ENCODE results near the gene LRP8.

Gene LRP8

DNA sequence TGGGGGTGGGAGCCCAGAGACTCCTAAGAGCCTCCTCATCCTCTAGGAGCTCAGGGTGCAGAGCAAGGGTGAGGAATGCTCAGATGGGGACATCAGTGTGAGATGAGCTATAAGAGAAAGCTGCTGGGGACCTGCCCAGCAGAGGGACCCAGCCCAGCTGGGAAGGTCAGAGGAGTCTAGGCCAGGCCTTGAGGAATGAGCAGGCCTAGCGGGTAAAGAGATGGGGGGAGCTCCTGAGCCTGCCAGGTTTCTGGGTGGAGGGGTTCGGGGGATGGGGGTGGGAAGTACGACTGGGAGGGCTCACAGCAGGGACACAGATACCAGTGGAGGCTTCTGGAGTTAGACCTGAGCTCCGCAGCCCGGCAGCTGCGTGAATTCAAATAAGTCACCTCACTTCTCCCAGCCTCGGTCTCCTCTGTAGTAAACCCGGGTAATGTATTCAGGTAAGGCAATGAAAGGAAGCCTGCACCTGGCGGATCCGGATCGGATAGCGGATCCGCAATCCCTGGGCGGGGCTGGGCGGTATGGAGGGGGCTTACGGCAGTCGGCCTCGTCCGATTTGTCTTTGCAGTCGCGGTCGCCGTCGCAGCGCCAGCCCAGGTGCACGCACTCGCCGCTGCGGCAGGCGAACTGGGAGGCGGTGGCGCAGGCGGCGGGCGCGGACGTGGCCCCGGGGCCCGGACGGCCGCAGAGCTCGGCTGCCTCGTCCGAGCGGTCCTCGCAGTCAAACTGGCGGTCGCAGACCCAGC, 51.5 kb downstream of the LRP8 start:
- TF ChIP-seq, protein P1, sequence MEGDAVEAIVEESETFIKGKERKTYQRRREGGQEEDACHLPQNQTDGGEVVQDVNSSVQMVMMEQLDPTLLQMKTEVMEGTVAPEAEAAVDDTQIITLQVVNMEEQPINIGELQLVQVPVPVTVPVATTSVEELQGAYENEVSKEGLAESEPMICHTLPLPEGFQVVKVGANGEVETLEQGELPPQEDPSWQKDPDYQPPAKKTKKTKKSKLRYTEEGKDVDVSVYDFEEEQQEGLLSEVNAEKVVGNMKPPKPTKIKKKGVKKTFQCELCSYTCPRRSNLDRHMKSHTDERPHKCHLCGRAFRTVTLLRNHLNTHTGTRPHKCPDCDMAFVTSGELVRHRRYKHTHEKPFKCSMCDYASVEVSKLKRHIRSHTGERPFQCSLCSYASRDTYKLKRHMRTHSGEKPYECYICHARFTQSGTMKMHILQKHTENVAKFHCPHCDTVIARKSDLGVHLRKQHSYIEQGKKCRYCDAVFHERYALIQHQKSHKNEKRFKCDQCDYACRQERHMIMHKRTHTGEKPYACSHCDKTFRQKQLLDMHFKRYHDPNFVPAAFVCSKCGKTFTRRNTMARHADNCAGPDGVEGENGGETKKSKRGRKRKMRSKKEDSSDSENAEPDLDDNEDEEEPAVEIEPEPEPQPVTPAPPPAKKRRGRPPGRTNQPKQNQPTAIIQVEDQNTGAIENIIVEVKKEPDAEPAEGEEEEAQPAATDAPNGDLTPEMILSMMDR (conservative IDR thresholded peaks at IDR 0.05; ENCODE audit: low read length): no peak
- DNase-seq (ENCODE audit: low read depth): no peak
- no peak overlapping the region for H3K4me3 ChIP-seq (ENCODE audit: low read length)

- H3K4me3 ChIP-seq (ENCODE audit: low read length): no peak overlapping the region
- no peak for DNase-seq (ENCODE audit: low read depth)
- TF ChIP-seq, protein P1 (conservative IDR thresholded peaks at IDR 0.05; ENCODE audit: low read length): no peak
These were observed 52.3 kb downstream of the LRP8 start for GRCh38 chr1:53275566-53275965.

DNA sequence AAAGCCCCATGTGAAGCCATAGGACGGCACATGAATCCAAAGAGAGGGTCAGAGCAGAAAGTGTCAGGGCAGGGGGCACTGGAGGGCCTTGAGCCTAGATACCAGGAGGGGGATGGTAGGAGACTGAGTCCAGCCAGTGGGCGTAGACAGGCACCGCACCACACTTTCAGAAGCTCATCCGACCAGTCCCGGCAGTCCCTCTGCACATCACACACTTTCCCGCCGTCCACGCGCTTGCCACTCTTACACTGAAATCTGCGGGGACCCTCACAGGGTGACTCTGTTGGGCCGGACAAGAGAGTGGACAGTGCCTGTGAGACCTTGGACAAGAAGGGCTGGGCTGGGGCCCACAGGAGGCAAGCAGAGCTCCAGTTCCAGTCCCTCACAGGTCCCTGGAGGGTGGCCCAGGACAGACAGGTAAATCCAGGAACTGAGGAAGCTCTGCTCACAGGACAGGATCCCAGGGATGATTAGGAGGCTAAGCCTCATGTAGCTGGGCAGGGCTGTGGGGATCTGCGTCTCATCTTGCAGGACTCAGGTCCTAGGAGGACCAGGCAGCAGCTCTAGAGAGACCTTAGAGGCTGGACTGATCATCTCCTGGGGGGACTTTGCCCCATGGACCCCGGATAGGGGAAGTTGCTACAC, 53.2 kb downstream of the LRP8 start:
- no peak for DNase-seq (ENCODE audit: low read depth)
- H3K4me3 ChIP-seq (ENCODE audit: low read length): no peak overlapping the region
- TF ChIP-seq, protein P1 (conservative IDR thresholded peaks at IDR 0.05; ENCODE audit: low read length): no peak

DNA sequence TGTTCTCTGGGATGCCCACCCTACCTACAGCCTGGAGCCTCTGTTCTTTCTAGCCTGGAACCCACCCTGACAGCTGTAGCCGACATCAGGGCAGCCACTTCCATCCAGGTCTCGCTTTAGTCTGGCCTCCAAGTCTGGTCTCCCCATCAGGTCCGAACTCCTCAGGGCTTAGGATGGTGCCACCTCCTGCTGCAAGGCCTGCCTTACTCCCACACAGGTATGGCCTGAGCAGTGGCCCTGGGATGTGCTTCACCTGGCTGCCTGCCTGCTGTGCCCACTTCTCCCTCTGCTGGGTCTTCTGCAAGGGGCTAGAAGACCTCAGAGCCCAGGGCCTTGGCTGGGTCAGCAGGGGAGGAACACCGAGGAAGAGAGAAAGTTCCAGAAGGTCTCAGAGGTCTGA, 53.8 kb downstream of the LRP8 start:
- H3K4me3 ChIP-seq (ENCODE audit: low read length): no peak overlapping the region
- TF ChIP-seq, protein P1 (conservative IDR thresholded peaks at IDR 0.05; ENCODE audit: low read length): no peak
- no peak for DNase-seq (ENCODE audit: low read depth)

GRCh38 chr1:53273526-53273925, 54.3 kb downstream of the LRP8 start:
- no peak overlapping the region for H3K4me3 ChIP-seq (ENCODE audit: low read length)
- no peak for DNase-seq (ENCODE audit: low read depth)
- TF ChIP-seq, protein P1 (conservative IDR thresholded peaks at IDR 0.05; ENCODE audit: low read length): no peak

DNA sequence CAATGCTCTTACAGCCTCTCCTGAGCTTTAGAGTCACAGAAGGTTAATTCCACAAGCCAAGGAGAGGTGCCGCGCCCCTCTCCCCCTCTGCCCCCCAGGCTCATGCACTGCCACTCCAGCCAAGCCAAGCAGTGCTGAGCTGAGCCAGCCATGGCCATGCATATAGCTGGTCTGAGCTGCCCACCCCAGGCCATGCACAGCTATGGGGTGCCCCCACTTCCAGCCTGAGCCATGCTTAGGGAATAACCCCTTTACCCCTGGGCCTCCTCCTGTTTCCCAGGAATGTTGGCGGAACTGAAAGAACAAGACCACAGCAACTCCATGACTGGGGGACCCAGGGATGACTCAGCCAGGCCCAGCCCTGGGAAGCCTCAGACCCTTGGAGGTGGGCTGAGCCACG, 55.5 kb downstream of the LRP8 start:
- no peak overlapping the region for H3K4me3 ChIP-seq (ENCODE audit: low read length)
- no peak for DNase-seq (ENCODE audit: low read depth)
- TF ChIP-seq, protein P1 (conservative IDR thresholded peaks at IDR 0.05; ENCODE audit: low read length): no peak

Data from AG10803 (cell line).